Measurements from ENCODE around the gene OGFOD2. TPM values are rescaled to one million over a fixed set of nuclear protein-coding genes. Genes with fewer than 3 reads are reported as not detected.

Gene OGFOD2
- total and polyA plus RNA-seq, 9 of the 15 experiments (the other 6 are each of a cell fraction or from before 2014, with no cell fraction given), result 1.4 to 111 (median 18.5) TPM

DNA sequence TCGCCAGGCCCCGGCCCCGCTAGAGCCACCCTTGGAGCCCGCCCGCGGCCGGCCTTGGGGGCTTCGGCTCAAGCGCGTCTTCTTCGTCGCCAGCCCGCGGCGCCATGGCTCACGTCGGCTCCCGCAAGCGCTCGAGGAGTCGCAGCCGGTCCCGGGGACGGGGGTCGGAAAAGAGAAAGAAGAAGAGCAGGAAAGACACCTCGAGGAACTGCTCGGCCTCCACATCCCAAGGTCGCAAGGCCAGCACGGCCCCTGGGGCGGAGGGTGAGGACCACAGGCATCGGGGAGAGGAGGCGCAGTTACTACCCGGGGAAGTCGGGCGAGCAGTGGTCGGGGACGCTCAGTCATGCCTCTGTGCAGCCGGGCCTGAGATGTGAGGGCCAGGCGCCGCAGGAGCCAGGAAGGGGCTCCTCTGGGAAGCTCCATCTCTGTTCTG lies 6.0 kb downstream of the OGFOD2 start (continued):
- TF ChIP-seq, protein P1, sequence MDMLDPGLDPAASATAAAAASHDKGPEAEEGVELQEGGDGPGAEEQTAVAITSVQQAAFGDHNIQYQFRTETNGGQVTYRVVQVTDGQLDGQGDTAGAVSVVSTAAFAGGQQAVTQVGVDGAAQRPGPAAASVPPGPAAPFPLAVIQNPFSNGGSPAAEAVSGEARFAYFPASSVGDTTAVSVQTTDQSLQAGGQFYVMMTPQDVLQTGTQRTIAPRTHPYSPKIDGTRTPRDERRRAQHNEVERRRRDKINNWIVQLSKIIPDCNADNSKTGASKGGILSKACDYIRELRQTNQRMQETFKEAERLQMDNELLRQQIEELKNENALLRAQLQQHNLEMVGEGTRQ (CRISPR knock-in tag; IDR thresholded peaks at IDR 0.05), result no peak
- TF ChIP-seq ZKSCAN1 (IDR thresholded peaks at IDR 0.05; ENCODE audit: low read depth, low read length), result no peak
- TF ChIP-seq EHMT2 (IDR thresholded peaks at IDR 0.05), result no peak
- TF ChIP-seq MCM3 (IDR thresholded peaks at IDR 0.05), result no peak
- TF ChIP-seq CCNT2 (IDR thresholded peaks at IDR 0.05; ENCODE audit: borderline replicate concordance, extremely low read depth, insufficient read length, low read depth, low read length), result peak; percentile 10
- TF ChIP-seq, protein P2, sequence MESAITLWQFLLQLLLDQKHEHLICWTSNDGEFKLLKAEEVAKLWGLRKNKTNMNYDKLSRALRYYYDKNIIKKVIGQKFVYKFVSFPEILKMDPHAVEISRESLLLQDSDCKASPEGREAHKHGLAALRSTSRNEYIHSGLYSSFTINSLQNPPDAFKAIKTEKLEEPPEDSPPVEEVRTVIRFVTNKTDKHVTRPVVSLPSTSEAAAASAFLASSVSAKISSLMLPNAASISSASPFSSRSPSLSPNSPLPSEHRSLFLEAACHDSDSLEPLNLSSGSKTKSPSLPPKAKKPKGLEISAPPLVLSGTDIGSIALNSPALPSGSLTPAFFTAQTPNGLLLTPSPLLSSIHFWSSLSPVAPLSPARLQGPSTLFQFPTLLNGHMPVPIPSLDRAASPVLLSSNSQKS (CRISPR knock-in tag; IDR thresholded peaks at IDR 0.05), result no peak
- TF ChIP-seq NFE2 (IDR thresholded peaks at IDR 0.05; ENCODE audit: low read depth), result 0 out of 2 replicates have a peak, but pooled peaks have one; percentile 2
- no peak for TF ChIP-seq TARDBP (IDR thresholded peaks at IDR 0.05)
- TF ChIP-seq, protein P3, sequence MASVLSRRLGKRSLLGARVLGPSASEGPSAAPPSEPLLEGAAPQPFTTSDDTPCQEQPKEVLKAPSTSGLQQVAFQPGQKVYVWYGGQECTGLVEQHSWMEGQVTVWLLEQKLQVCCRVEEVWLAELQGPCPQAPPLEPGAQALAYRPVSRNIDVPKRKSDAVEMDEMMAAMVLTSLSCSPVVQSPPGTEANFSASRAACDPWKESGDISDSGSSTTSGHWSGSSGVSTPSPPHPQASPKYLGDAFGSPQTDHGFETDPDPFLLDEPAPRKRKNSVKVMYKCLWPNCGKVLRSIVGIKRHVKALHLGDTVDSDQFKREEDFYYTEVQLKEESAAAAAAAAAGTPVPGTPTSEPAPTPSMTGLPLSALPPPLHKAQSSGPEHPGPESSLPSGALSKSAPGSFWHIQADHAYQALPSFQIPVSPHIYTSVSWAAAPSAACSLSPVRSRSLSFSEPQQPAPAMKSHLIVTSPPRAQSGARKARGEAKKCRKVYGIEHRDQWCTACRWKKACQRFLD (CRISPR knock-in tag; IDR thresholded peaks at IDR 0.05), result 0 out of 2 replicates have a peak, but pooled peaks have one; percentile 15
- TF ChIP-seq TOE1 (IDR thresholded peaks at IDR 0.05; ENCODE audit: borderline replicate concordance), result no peak
- TF ChIP-seq TOE1 (CRISPR knock-in tag; IDR thresholded peaks at IDR 0.05; ENCODE audit: borderline replicate concordance, low read depth), result no peak
- TF ChIP-seq ILK (tag; IDR thresholded peaks at IDR 0.05; ENCODE audit: borderline replicate concordance, low read depth), result no peak
- TF ChIP-seq, protein P4, sequence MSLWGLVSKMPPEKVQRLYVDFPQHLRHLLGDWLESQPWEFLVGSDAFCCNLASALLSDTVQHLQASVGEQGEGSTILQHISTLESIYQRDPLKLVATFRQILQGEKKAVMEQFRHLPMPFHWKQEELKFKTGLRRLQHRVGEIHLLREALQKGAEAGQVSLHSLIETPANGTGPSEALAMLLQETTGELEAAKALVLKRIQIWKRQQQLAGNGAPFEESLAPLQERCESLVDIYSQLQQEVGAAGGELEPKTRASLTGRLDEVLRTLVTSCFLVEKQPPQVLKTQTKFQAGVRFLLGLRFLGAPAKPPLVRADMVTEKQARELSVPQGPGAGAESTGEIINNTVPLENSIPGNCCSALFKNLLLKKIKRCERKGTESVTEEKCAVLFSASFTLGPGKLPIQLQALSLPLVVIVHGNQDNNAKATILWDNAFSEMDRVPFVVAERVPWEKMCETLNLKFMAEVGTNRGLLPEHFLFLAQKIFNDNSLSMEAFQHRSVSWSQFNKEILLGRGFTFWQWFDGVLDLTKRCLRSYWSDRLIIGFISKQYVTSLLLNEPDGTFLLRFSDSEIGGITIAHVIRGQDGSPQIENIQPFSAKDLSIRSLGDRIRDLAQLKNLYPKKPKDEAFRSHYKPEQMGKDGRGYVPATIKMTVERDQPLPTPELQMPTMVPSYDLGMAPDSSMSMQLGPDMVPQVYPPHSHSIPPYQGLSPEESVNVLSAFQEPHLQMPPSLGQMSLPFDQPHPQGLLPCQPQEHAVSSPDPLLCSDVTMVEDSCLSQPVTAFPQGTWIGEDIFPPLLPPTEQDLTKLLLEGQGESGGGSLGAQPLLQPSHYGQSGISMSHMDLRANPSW (CRISPR knock-in tag; IDR thresholded peaks at IDR 0.05), result no peak
- no peak for TF ChIP-seq LARP7 (IDR thresholded peaks at IDR 0.05)
- TF ChIP-seq, protein P5, sequence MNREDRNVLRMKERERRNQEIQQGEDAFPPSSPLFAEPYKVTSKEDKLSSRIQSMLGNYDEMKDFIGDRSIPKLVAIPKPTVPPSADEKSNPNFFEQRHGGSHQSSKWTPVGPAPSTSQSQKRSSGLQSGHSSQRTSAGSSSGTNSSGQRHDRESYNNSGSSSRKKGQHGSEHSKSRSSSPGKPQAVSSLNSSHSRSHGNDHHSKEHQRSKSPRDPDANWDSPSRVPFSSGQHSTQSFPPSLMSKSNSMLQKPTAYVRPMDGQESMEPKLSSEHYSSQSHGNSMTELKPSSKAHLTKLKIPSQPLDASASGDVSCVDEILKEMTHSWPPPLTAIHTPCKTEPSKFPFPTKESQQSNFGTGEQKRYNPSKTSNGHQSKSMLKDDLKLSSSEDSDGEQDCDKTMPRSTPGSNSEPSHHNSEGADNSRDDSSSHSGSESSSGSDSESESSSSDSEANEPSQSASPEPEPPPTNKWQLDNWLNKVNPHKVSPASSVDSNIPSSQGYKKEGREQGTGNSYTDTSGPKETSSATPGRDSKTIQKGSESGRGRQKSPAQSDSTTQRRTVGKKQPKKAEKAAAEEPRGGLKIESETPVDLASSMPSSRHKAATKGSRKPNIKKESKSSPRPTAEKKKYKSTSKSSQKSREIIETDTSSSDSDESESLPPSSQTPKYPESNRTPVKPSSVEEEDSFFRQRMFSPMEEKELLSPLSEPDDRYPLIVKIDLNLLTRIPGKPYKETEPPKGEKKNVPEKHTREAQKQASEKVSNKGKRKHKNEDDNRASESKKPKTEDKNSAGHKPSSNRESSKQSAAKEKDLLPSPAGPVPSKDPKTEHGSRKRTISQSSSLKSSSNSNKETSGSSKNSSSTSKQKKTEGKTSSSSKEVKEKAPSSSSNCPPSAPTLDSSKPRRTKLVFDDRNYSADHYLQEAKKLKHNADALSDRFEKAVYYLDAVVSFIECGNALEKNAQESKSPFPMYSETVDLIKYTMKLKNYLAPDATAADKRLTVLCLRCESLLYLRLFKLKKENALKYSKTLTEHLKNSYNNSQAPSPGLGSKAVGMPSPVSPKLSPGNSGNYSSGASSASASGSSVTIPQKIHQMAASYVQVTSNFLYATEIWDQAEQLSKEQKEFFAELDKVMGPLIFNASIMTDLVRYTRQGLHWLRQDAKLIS (CRISPR knock-in tag; IDR thresholded peaks at IDR 0.05), result no peak
- TF ChIP-seq GATA2 (CRISPR knock-in tag; IDR thresholded peaks at IDR 0.05), result no peak

All from K562 (cell line).